Upper lobe of right lung (tissue), 1 donor: ENCODE data around the gene CLEC2B. TPM values are rescaled to one million over a fixed set of nuclear protein-coding genes. Genes with fewer than 3 reads are reported as not detected.

Experiments
- ATAC-seq: fragments of 200-7000 bp; cut with Tn5 transposase; one replicate; pipeline ENCODE4 v1.9.1; 2020; ENCODE audit warnings: mild to moderate bottlenecking, moderate library complexity
- DNase-seq: peaks from one replicate; pipeline ENCODE4 v3.0.0-alpha.2; 2020
- H3K27ac ChIP-seq: fragments of 200-600 bp; one replicate; pipeline ENCODE4 v1.8.0; 2022
- H3K27me3 ChIP-seq: fragments of 200-600 bp; one replicate; pipeline ENCODE4 v1.8.0; 2022; ENCODE audit warnings: mild to moderate bottlenecking
- H3K36me3 ChIP-seq: fragments of 200-600 bp; one replicate; pipeline ENCODE4 v1.8.0; 2022
- H3K4me1 ChIP-seq: fragments of 200-600 bp; one replicate; pipeline ENCODE4 v1.8.0; 2022
- H3K4me3 ChIP-seq: fragments of 200-600 bp; one replicate; pipeline ENCODE4 v1.8.0; 2022; ENCODE audit warnings: mild to moderate bottlenecking
- H3K9me3 ChIP-seq: fragments of 200-600 bp; one replicate; pipeline ENCODE4 v1.8.0; 2022
- CTCF ChIP-seq: fragments of 200-600 bp; IDR thresholded peaks from one replicate; pipeline ENCODE4 v1.8.0; 2022; ENCODE audit warnings: antibody characterized with exemption
- intact Hi-C: fragments of 100-400 bp; cut with DNase I; formaldehyde crosslinking; loops from one replicate; pipeline ENCODE4 v1.11.0; 2022
- total RNA-seq: library from RNA; stranded (reverse); fragmentation: NEBNext Ultra II Directional; extraction: Animal tissue kit (Norgen Biotek cat#: 25700); gene quantifications from one replicate; pipeline ENCODE4 v1.2.1, GENCODE V29; 2021
- donor health status: DM: no; HTN: yes; CAD: no; lungs with severe emphysema.

Gene CLEC2B
- total RNA-seq, 1 donor from 2014 or later, result 24.6 TPM

- Histone ChIP-seq H3K27me3 (no peaks in the 10 kb centered on the region), H3K4me1 (no peaks in the 10 kb centered on the region), H3K36me3 (no peaks in the 10 kb centered on the region), H3K27ac (no peak overlapping the region), H3K4me3 (no peak overlapping the region), H3K9me3 (no peaks in the 10 kb centered on the region)
- TF ChIP-seq CTCF, result no peak
- intact Hi-C loops, result no loop called here
- no peak for DNase-seq
- no peak for ATAC-seq
These were observed 26.2 kb upstream of the CLEC2B start for GRCh38 chr12:9895215-9895971.

DNA sequence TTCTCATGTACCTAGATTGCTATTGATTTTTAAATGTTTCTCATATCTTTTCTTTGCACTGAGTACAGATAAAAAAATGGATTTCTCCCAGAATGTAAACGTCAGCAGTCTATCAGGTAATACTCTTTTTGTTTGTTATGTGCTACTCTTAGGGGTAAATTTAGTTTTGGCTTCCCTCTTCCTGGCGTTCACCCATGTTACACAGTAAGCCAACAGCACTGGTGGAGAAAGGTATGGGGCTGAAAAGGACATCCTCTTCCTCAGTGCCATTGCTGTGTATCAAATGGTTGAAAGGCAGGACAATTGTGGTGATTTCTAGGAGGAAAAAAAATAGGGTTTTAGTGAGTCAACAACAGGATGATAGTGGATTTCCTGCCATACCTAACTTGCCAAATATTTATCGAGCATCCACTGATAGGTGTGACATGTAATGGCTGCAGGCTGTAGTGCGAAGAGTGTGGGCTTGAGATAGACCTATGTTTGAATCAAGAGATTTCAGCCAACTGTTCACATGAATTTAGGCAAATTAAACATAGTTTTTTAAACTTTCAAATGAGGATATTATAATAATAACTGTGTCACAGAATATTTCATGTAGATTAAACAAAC lies 19.6 kb upstream of the CLEC2B start:
- DNase-seq (no peak), ATAC-seq (no peak)
- Histone ChIP-seq H3K4me3 (no peak overlapping the region), H3K27ac (no peak overlapping the region), H3K4me1 (no peaks in the 10 kb centered on the region), H3K36me3 (no peaks in the 10 kb centered on the region), H3K9me3 (no peaks in the 10 kb centered on the region), H3K27me3 (no peaks in the 10 kb centered on the region)
- intact Hi-C loops, result no loop called here
- TF ChIP-seq CTCF, result no peak

DNA sequence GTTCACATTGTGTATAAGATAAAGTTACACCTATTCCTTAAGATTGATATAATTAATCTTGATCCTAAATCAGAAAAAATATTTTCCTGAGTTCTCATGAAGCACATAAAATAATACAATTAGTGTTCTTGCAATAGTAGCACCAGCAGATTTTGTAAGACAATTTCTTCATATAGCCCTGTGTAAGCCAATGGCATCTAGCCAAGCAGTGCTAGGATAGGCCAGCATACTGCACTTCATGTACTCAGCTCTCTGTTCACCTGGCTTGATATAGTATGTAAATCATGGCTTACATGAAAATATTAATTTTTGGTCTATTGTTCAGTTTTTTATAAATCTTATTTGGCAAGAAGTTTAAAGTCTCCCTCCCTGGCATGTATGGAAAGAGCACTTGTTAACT lies 14.0 kb upstream of the CLEC2B start:
- Histone ChIP-seq H3K27ac (no peak overlapping the region), H3K27me3 (no peaks in the 10 kb centered on the region), H3K4me3 (no peak overlapping the region), H3K36me3 (no peaks in the 10 kb centered on the region), H3K9me3 (no peaks in the 10 kb centered on the region), H3K4me1 (no peaks in the 10 kb centered on the region)
- DNase-seq (no peak), ATAC-seq (no peak)
- no peak for TF ChIP-seq CTCF
- intact Hi-C loops, result no loop called here

- TF ChIP-seq CTCF, result no peak
- Histone ChIP-seq H3K36me3 (no peaks in the 10 kb centered on the region), H3K4me3 (no peak overlapping the region), H3K9me3 (no peaks in the 10 kb centered on the region), H3K27me3 (no peaks in the 10 kb centered on the region), H3K27ac (no peak overlapping the region), H3K4me1 (no peaks in the 10 kb centered on the region)
- intact Hi-C loops, result no loop called here
- DNase-seq, result no peak
- no peak for ATAC-seq
These were observed 12.8 kb upstream of the CLEC2B start for GRCh38 chr12:9881988-9882387.

DNA sequence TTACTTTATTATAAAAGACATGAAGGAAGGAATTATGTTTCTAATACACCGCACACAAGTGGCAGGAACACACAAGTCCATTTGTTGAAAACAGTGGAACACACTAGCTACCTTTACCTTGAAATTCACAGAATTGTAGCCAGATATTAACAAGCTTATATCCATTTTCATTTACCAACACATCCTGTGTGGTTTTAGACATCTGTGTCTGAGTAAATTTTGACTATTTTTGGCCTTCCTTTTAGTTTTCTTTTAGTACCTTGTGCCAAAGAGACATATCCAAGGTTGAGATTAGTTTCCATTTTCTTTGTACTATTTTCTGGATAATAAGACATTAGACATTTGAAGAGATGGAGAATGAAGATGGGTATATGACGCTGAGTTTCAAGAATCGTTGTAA lies 12.1 kb upstream of the CLEC2B start, which contains the start of gene KLRF2:
KLRF2 (plus strand) TSS at position 244 of the 400 bp plus-strand sequence; CDS start at position 351, 107 bp downstream.
- Histone ChIP-seq H3K27me3 (no peaks in the 10 kb centered on the region), H3K9me3 (no peaks in the 10 kb centered on the region), H3K27ac (no peak within 1 kb of the TSS), H3K4me1 (no peaks in the 10 kb centered on the region), H3K4me3 (no peak within 1 kb of the TSS), H3K36me3 (no peaks in the 10 kb centered on the region)
- DNase-seq (no peak), ATAC-seq (no peak)
- intact Hi-C loops, result no loop called here
- no peak for TF ChIP-seq CTCF
